ENCODE results near the gene AMMECR1L.
"Not testable (repeated sequence)": the region's sequence is repeated elsewhere in the genome, so short reads cannot be mapped to it uniquely, and the experiment has no call there.

Gene AMMECR1L

DNA sequence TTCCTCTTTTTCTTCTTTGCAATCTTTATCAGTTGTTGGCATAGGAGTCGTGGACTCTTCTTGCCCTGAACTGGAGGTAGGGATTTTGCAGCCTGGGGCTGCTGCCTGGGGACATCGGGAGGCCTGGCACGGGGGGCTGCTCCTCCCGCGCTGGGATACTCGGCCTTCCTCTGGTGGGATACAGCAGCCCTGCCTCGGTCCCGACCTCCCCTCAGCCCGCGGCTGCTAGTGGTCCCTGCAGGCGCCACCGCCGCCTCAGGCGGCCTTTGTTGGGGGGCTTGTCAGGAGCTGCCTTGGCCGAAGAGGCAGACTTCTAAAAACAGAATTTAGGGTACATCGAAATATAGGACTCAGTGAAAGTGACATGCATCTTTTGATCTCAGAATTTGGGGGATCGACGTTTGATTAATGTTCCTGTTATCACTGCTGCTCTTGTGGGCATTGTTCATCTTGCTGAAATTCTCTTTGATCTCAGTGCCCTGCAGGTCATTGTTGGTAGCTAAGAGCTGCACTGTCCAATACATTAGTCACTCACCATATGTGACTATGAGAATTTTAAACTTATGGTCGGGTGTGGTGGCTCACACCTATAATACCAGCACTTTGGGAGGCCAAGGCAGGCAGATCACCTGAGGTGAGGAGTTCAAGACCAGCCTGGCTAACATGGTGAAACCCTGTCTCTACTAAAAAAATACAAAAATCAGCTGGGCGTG lies 44.1 kb downstream of the AMMECR1L start:
- no peak for DNase-seq

DNA sequence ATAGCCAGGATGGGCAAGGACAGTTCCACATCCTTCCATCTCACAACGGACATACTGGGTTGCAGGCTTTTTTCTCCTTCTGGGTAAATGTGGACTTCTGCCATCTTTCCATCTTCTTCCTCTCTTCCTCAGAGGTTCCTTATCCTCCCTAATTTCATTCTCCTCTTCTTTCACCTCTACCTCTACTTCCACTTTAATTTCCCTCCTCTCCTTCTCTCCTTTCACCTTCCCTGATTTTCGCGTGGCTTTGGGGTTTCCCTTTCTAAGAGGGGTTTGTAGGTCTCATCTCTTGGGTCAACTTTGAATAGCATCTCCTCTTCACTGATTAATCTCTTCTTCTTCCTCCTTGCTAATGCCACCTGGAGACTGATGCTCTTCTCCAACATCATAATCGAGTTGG lies 44.9 kb downstream of the AMMECR1L start:
- DNase-seq = no peak

DNA sequence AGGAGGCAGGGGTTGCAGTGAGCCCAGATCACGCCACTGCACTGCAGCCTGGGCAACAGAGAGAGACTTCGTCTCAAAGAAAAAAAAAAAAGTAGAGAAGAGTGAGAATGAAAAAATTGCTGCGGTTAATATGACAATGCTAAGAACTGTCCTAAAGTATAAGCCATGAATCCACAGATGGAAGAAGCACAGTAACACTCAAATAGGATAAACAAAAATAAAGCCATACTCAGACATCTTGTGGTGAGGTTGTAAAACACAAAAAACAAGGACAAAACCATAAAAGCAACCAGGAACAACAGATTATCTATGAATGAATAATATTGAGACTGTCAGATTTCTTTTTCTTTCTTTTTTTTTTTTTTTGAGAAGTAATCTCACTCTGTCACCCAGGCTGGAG lies 50.8 kb downstream of the AMMECR1L start:
- DNase-seq = no peak

DNA sequence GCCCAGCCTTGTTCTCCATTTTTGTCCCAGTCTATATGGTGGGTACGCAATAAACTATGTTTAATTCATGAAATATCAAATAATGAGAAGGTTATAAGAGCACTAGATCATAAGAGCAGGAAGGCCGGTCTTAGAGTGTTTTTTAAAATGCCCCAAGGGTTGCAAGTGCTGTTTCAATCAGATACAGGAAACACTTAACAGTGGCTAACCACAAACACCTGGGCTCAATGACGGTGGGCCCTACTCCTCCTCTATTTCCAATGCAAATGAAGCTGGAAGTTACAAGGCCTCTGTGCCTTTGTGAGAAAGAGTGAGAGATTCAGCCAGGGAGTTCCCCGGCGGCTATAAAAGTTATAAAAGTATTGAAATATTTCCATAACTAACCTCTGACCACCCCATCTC lies 55.9 kb downstream of the AMMECR1L start:
- no peak for DNase-seq

DNA sequence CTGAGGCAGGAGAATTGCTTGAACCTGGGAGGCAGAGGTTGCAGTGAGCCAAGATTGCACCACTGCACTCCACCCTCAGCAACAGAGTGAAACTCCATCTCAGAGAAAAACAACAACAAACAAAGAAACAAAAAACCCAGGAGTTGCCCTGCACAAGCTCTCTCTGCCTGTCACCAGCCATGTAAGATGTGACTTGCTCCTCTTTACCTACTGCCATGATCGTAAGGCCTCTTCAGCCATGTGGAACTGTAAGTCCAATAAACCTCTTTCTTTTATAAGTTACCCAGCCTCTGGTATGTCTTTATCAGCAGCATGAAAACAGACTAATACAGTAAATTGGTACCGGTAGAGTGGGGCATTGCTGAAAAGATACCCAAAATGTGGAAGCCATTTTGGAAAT lies 59.0 kb downstream of the AMMECR1L start:
- not testable (repeated sequence) for DNase-seq

DNA sequence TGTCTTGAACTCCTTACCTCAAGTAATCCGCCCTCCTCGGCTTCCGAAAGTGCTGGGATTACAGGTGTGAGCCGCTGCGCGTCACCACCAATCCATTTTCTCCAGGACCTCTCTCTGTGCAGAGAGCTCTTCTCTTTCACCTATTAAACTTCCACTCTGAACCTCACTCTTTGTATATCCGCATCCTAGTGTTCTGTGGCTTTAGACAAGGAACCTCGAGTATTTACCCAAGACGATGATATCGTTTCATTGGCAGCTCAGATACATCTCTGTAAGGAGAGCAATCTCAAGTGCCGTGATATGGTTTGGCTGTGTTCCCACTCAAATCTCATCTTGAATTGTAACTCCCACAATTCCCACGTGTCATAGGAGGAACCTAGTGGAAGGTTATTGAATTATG lies 59.7 kb downstream of the AMMECR1L start:
- DNase-seq = no peak

DNA sequence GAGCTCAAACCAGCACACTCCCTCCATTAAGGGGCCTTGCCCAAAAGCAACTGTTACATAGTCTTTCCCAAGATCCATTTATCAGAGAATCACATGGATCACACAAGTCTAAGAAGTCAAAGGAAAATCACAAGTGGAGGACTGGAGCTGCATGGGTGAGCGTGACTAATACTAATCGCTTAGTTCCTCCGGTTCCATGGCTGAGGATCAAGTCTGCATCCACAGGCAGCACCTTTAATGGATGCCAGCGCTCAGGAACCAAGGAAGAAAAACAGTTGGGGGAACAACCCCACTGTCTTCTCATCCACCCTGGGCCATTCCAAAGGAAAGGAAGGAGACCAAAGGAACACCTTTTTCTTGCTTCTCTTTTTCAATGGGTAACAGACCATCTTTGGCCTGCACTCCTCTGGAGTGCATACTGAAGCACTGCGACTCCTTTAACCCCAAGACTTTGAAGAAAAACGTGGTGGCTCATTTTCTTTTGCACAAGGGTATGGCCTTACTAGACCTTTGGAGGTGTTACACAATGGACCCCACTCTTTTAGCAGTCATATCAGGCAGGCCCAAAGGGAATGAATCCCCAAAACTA lies 65.6 kb downstream of the AMMECR1L start:
- DNase-seq = no peak

DNA sequence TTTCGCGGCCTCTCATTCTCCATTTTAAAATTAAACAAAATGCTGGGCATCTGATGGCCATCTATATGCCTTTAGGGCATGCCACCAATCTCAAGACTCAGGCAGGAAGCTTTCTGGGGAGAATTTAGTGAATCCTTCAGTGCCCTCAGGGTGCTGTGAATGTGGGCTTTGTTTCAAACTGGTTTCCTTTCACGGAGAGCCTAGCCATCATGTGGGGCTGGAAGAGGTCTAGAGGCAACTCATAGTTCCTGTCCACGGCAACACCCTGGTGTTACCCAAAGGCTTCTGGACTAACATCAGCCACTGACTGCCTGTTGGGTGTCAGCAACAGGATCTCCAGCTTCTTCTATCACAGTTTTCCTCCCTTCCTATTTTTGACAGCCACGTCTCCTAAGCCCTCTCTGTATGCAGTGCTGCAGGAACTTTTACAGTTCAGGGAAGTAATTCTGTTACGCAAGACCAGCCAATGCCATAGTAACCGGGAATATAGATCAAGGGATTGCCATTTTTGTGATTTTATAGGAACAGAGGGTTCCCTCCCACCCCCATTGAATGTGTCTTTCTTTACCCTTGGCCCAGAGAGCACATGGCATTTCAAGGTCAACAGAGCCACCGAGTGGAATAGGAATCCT lies 66.8 kb downstream of the AMMECR1L start:
- DNase-seq = no peak

DNA sequence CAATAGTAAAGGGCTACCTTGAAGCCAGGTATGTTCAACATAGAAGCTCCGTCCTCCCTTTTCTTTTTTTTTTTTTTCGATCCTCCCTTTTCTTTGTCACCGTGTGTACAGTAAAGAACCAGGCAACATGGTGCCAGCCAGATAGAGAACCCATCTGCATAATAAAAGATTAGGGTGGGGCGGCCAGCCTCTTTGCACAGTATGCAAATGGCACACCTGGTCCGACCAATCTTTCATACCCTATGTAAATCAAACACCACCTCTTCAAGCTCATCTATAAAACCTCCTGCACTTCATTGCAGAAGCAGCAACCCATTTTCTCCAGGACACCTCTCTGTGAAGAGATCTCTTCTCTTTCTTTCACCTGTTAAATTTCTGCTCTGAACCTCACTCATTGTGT lies 67.5 kb downstream of the AMMECR1L start:
- DNase-seq = no peak

DNA sequence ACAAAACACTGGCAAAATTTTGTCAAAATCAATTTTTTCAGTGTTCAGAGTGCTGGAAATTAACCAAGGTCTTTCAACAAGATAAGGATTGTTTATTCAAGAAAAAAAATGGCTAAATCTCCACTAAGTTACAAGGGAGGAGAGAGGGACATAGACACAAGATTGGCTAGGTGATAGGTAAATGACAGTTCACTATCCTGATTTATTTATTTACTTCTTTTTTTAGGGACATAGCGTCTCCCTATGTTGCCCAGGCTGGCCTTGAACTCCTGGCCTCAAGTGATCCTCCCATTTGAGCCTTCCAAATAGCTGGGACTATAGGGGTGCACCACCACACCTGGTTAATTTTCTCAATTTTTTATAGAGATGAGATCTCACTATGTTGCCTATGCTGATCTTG lies 71.1 kb downstream of the AMMECR1L start:
- no peak for DNase-seq

DNA sequence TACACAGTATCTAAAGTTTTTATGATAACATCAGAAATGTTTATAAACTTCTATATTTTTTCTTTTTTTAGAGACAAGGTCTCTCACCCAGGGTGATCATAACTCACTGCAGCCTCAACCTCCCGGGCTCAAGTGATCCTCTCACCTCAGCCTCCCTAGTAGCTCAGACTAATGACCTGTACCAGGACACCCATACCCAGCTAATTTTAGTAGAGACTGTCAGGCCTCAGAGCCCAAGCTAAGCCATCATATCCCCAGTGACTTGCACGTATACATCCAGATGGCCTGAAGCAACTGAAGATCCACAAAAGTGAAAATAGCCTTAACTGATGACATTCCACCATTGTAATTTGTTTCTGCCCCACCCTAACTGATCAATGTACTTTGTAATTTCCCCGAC lies 73.3 kb downstream of the AMMECR1L start:
- not testable (repeated sequence) for DNase-seq

Measured in amygdala (tissue), 56 donors.